ENCODE data around the gene GPC3. TPM values are rescaled to one million over a fixed set of nuclear protein-coding genes. Genes with fewer than 3 reads are reported as not detected.

Gene GPC3
- total RNA-seq, 4 donors from 2014 or later, result 1.4 to 5.8 (median 2.7) TPM

GRCh38 chrX:133754657-133755056 is 230.7 kb downstream of the GPC3 start:
- H3K36me3 ChIP-seq, result no peaks in the 10 kb centered on the region
- no peak overlapping the region for H3K27ac ChIP-seq
- in situ Hi-C loops (cut with MboI; ENCODE audit: low sequenced_read_pairs in 4 of 4) (no loop called here), intact Hi-C loops (cut with DNase I; ENCODE audit: low total_unique reads) (no loop called here)
- DNase-seq (no peak), ATAC-seq (no peak)
- no peaks in the 10 kb centered on the region for H3K27me3 ChIP-seq
- TF ChIP-seq CTCF (IDR thresholded peaks at IDR 0.05 in 4 of 5, conservative IDR thresholded peaks at IDR 0.05 in 1 of 5), result no peak
- TF ChIP-seq POLR2A (IDR thresholded peaks at IDR 0.05), result no peak
- H3K4me1 ChIP-seq, result no peaks in the 10 kb centered on the region
- no peaks in the 10 kb centered on the region for H3K9me3 ChIP-seq
- H3K4me3 ChIP-seq, result no peak overlapping the region

- TF ChIP-seq POLR2A (IDR thresholded peaks at IDR 0.05), result no peak
- TF ChIP-seq CTCF (IDR thresholded peaks at IDR 0.05 in 4 of 5, conservative IDR thresholded peaks at IDR 0.05 in 1 of 5), result no peak
- no peaks in the 10 kb centered on the region for H3K27me3 ChIP-seq
- H3K9me3 ChIP-seq, result no peaks in the 10 kb centered on the region
- no peak for DNase-seq
- in situ Hi-C loops (cut with MboI; ENCODE audit: low sequenced_read_pairs in 4 of 4) (no loop called here), intact Hi-C loops (cut with DNase I; ENCODE audit: low total_unique reads) (no loop called here)
- no peaks in the 10 kb centered on the region for H3K4me1 ChIP-seq
- no peak overlapping the region for H3K4me3 ChIP-seq
- no peak for ATAC-seq
- H3K27ac ChIP-seq, result no peak overlapping the region
- no peaks in the 10 kb centered on the region for H3K36me3 ChIP-seq
These were observed 235.4 kb downstream of the GPC3 start for GRCh38 chrX:133749951-133750350.

GRCh38 chrX:133749370-133749769 is 236.0 kb downstream of the GPC3 start:
- H3K4me3 ChIP-seq, result no peak overlapping the region
- no peak for ATAC-seq
- in situ Hi-C loops (cut with MboI; ENCODE audit: low sequenced_read_pairs in 4 of 4), result no loop called here
- no peak for DNase-seq
- no peaks in the 10 kb centered on the region for H3K27me3 ChIP-seq
- H3K4me1 ChIP-seq, result no peaks in the 10 kb centered on the region
- TF ChIP-seq POLR2A (IDR thresholded peaks at IDR 0.05) (no peak), CTCF (IDR thresholded peaks at IDR 0.05 in 4 of 5, conservative IDR thresholded peaks at IDR 0.05 in 1 of 5) (no peak)
- no peaks in the 10 kb centered on the region for H3K36me3 ChIP-seq
- H3K27ac ChIP-seq, result no peak overlapping the region
- no peaks in the 10 kb centered on the region for H3K9me3 ChIP-seq
- intact Hi-C loops (cut with DNase I; ENCODE audit: low total_unique reads), result no loop called here

- Histone ChIP-seq H3K4me3 (no peak overlapping the region), H3K9me3 (no peaks in the 10 kb centered on the region), H3K4me1 (no peaks in the 10 kb centered on the region), H3K36me3 (no peaks in the 10 kb centered on the region), H3K27me3 (no peaks in the 10 kb centered on the region), H3K27ac (no peak overlapping the region)
- intact Hi-C loops (cut with DNase I; ENCODE audit: low total_unique reads), result no loop called here
- no peak for TF ChIP-seq POLR2A (IDR thresholded peaks at IDR 0.05)
- no peak for TF ChIP-seq CTCF (IDR thresholded peaks at IDR 0.05 in 4 of 5, conservative IDR thresholded peaks at IDR 0.05 in 1 of 5)
- ATAC-seq (no peak), DNase-seq (no peak)
- in situ Hi-C loops (cut with MboI; ENCODE audit: low sequenced_read_pairs in 4 of 4), result no loop called here
These were observed 238.2 kb downstream of the GPC3 start for GRCh38 chrX:133747196-133747595.

GRCh38 chrX:133746593-133746992 is 238.8 kb downstream of the GPC3 start:
- no peak for DNase-seq
- Histone ChIP-seq H3K27me3 (no peaks in the 10 kb centered on the region), H3K9me3 (no peaks in the 10 kb centered on the region), H3K4me3 (no peak overlapping the region), H3K27ac (no peak overlapping the region), H3K4me1 (no peaks in the 10 kb centered on the region), H3K36me3 (no peaks in the 10 kb centered on the region)
- ATAC-seq, result no peak
- TF ChIP-seq CTCF (IDR thresholded peaks at IDR 0.05 in 4 of 5, conservative IDR thresholded peaks at IDR 0.05 in 1 of 5) (no peak), POLR2A (IDR thresholded peaks at IDR 0.05) (no peak)
- intact Hi-C loops (cut with DNase I; ENCODE audit: low total_unique reads) (no loop called here), in situ Hi-C loops (cut with MboI; ENCODE audit: low sequenced_read_pairs in 4 of 4) (no loop called here)
